ENCODE results near the gene METTL5. TPM values are rescaled to one million over a fixed set of nuclear protein-coding genes. Genes with fewer than 3 reads are reported as not detected.
A peak's percentile ranks its signal among the peaks of the same experiment; 100 is the strongest.

METTL5 gene
- total RNA-seq, 1 experiment from 2014 or later, result 103 TPM

DNA sequence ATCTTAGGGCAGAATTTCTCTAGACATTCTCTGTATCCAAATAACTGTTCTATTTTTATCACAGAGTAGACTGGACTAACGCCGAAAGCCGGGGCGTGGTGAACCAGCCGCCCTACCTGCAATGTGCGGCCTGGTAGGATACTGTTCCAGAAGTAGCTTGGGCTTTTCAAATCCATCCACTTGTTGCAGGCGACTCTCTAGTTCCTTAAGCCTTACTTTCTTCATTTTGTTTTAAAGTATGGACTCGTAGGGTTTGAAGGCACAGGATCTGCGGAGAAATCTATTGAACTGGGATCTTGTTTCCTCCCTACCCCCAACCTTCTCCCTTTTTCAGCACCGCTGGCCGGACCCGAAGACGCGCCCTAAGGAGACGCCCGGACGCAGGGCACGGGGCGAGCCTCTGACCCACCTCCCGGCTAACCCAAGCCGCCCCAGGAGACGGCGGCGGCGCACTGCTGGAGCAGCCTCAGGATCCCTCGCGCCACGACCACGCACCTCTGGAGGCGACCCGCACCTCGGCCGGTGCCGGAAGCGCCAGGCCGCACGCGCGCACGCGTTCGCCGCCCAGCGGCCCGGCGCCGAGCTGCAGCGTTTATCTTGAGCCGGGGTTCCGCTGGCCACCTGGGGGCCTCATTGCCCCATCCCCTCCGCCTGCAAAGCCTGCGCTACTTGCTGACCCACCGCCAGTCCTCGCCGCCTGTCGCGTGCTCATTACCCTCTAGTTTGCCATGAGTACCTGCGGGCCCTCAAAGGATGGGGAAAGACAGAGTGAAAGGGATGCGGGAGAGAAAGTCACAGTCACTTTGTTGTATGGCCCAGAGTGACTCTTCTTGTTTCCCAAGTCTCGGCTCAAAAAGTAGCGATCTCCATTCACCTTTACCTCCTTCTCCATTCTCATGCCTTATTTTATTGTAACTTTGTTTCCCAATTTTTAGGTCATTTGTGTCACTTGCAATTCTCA is at the start of gene METTL5 (continued):
- TF ChIP-seq ZFX (IDR thresholded peaks at IDR 0.05) (peak; percentile 91), POLR2A (IDR thresholded peaks at IDR 0.05; ENCODE audit: borderline replicate concordance, extremely low read depth, insufficient read depth, insufficient read length) (peak; percentile 89), SIN3A (IDR thresholded peaks at IDR 0.05; ENCODE audit: low read depth) (peak; percentile 72; the same call in 1 of the 2 replicates), CBX3 (IDR thresholded peaks at IDR 0.05; ENCODE audit: low read depth) (peak; percentile 92), EGR1 (IDR thresholded peaks at IDR 0.05; ENCODE audit: low read depth) (no peak), RAD21 (IDR thresholded peaks at IDR 0.05; ENCODE audit: low read depth) (peak; percentile 86), TCF7L2 (IDR thresholded peaks at IDR 0.05; ENCODE audit: borderline replicate concordance, extremely low read depth, insufficient read depth, insufficient read length) (peak; percentile 48), ELF1 (IDR thresholded peaks at IDR 0.05; ENCODE audit: borderline replicate concordance, low read depth) (no peak), SP1 (IDR thresholded peaks at IDR 0.05; ENCODE audit: low read depth) (no peak)

DNA sequence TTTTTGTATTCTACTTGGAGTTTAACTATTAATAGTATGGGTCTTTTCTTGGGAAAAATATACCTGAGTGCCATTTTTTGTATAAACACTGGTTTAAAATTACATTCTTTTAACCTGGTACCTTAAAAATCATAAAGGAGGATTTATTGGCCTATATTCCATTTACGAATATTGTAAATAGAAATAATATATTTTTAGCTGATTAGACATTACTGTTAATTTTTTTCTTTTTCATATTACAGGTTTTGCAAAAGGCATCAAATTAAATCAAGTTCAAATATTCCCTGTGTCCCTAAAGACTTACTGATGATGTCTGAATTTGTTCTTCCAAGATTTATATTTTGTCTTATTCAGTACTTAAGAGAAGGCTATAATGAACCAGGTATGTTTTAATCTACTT is 47.3 kb upstream of the METTL5 start:
- intact Hi-C loops (cut with micrococcal nuclease), result no loop called here
- Histone ChIP-seq H3K9me2 (ENCODE audit: insufficient read depth) (no peaks in the 10 kb centered on the region), H3K4me3 (replicated peaks in 1 of 2; ENCODE audit: low read depth in 1 of 2, low read length in 2 of 2) (no peak overlapping the region), H3K9me3 (ENCODE audit: control insufficient read depth in 1 of 2, insufficient read depth in 1 of 2, low read depth in 1 of 2, low read length in 2 of 2) (no peaks in the 10 kb centered on the region), H3K9ac (ENCODE audit: low read length) (no peak overlapping the region), H3K27ac (ENCODE audit: low read depth, low read length) (no peak overlapping the region), H3K4me1 (ENCODE audit: control insufficient read depth in 1 of 2, insufficient read depth in 2 of 2, low read length in 2 of 2) (no peaks in the 10 kb centered on the region), H3K4me2 (ENCODE audit: low read length) (no peak overlapping the region), H3K79me2 (ENCODE audit: insufficient read depth, low read length) (peaks cover 25% of the 10 kb centered on the region), H3K27me3 (ENCODE audit: insufficient read depth, low read length) (no peaks in the 10 kb centered on the region), H3K36me3 (ENCODE audit: control insufficient read depth in 1 of 2, insufficient read depth in 2 of 2, low read length in 2 of 2) (no peaks in the 10 kb centered on the region), H4K20me1 (ENCODE audit: insufficient read depth) (no peaks in the 10 kb centered on the region), H2AFZ (ENCODE audit: low read depth, low read length, poor library complexity, severe bottlenecking) (no peak overlapping the region)
- no TSS peak for BruUV-seq (replicated peaks)
- ChIA-PET CTCF (no interaction called here), POLR2A (no interaction called here), RAD21 (ENCODE audit: low non-redundant PET in 1 of 2, low total read pairs in 2 of 2, uncharacterized antibody in 2 of 2, unreplicated experiment in 2 of 2) (no interaction called here)
- DNase-seq (ENCODE audit: low read depth, low spot score), result no peak
- ATAC-seq, result no peak
- TF ChIP-seq, protein P1, sequence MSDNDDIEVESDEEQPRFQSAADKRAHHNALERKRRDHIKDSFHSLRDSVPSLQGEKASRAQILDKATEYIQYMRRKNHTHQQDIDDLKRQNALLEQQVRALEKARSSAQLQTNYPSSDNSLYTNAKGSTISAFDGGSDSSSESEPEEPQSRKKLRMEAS (IDR thresholded peaks at IDR 0.05), result no peak
- no peak for TF ChIP-seq SP1 (IDR thresholded peaks at IDR 0.05; ENCODE audit: low read depth)
- TF ChIP-seq SRF (IDR thresholded peaks at IDR 0.05; ENCODE audit: low read depth), result no peak
- TF ChIP-seq, protein P2, sequence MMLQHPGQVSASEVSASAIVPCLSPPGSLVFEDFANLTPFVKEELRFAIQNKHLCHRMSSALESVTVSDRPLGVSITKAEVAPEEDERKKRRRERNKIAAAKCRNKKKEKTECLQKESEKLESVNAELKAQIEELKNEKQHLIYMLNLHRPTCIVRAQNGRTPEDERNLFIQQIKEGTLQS (IDR thresholded peaks at IDR 0.05), result no peak
- TF ChIP-seq, protein P3, sequence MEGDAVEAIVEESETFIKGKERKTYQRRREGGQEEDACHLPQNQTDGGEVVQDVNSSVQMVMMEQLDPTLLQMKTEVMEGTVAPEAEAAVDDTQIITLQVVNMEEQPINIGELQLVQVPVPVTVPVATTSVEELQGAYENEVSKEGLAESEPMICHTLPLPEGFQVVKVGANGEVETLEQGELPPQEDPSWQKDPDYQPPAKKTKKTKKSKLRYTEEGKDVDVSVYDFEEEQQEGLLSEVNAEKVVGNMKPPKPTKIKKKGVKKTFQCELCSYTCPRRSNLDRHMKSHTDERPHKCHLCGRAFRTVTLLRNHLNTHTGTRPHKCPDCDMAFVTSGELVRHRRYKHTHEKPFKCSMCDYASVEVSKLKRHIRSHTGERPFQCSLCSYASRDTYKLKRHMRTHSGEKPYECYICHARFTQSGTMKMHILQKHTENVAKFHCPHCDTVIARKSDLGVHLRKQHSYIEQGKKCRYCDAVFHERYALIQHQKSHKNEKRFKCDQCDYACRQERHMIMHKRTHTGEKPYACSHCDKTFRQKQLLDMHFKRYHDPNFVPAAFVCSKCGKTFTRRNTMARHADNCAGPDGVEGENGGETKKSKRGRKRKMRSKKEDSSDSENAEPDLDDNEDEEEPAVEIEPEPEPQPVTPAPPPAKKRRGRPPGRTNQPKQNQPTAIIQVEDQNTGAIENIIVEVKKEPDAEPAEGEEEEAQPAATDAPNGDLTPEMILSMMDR (IDR thresholded peaks at IDR 0.05 in 2 of 3, conservative IDR thresholded peaks at IDR 0.05 in 1 of 3; ENCODE audit: borderline replicate concordance in 1 of 3, insufficient read depth in 1 of 3, low read depth in 2 of 3, low read length in 2 of 3), result no peak
- no peak for TF ChIP-seq POLR2A (IDR thresholded peaks at IDR 0.05; ENCODE audit: borderline replicate concordance, extremely low read depth, insufficient read depth, insufficient read length)
- no peak for TF ChIP-seq EGR1 (IDR thresholded peaks at IDR 0.05; ENCODE audit: low read depth)
- TF ChIP-seq, protein P4, sequence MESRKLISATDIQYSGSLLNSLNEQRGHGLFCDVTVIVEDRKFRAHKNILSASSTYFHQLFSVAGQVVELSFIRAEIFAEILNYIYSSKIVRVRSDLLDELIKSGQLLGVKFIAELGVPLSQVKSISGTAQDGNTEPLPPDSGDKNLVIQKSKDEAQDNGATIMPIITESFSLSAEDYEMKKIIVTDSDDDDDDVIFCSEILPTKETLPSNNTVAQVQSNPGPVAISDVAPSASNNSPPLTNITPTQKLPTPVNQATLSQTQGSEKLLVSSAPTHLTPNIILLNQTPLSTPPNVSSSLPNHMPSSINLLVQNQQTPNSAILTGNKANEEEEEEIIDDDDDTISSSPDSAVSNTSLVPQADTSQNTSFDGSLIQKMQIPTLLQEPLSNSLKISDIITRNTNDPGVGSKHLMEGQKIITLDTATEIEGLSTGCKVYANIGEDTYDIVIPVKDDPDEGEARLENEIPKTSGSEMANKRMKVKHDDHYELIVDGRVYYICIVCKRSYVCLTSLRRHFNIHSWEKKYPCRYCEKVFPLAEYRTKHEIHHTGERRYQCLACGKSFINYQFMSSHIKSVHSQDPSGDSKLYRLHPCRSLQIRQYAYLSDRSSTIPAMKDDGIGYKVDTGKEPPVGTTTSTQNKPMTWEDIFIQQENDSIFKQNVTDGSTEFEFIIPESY (IDR thresholded peaks at IDR 0.05; ENCODE audit: extremely low read depth, insufficient replicate concordance, low read length), result no peak
- no peak for TF ChIP-seq ZNF274 (IDR thresholded peaks at IDR 0.05; ENCODE audit: low read depth, low read length)
- TF ChIP-seq EZH2 (IDR thresholded peaks at IDR 0.05), result no peak
- no peak for TF ChIP-seq ELF1 (IDR thresholded peaks at IDR 0.05; ENCODE audit: borderline replicate concordance, low read depth)
- TF ChIP-seq POLR2AphosphoS5 (IDR thresholded peaks at IDR 0.05; ENCODE audit: low read depth, low read length), result no peak
- no peak for TF ChIP-seq FOSL1 (IDR thresholded peaks at IDR 0.05; ENCODE audit: low read depth)
- no peak for TF ChIP-seq CBX3 (IDR thresholded peaks at IDR 0.05; ENCODE audit: low read depth)
- no peak for TF ChIP-seq TCF7L2 (IDR thresholded peaks at IDR 0.05; ENCODE audit: borderline replicate concordance, extremely low read depth, insufficient read depth, insufficient read length)
- no peak for TF ChIP-seq EZH2phosphoT487 (IDR thresholded peaks at IDR 0.05; ENCODE audit: borderline replicate concordance)
- no peak for TF ChIP-seq JUND (IDR thresholded peaks at IDR 0.05)
